Parietal lobe (tissue), 2 donors: ENCODE results near the gene MGAT5. TPM values are rescaled to one million over a fixed set of nuclear protein-coding genes. Genes with fewer than 3 reads are reported as not detected.

Source experiments
- small RNA-seq: library from RNA; depleted of rRNA; stranded (forward); fragments of <200 nt; gene quantifications from one replicate; pipeline ENCODE3, GENCODE V24; 2014; ENCODE audit warnings: low replicate concordance
- total RNA-seq: library from RNA; depleted of rRNA; stranded (reverse); fragments of >200 nt; gene quantifications from one replicate; pipeline ENCODE4 v1.2.3, GENCODE V29; 2014

The MGAT5 gene
- 77.6 TPM for total RNA-seq

GRCh38 chr2:134253804-134254203, at the start of gene MGAT5:
TSS of gene MGAT5 (plus strand) at chr2:134254072. CDS start at chr2:134254404, 332 bp downstream.

Small RNAs within 50 kb of the gene (small RNA-seq; reads per million reads assigned to genes)
- not detected for gene RNA5SP104
